GM21723 (cell line): ENCODE measurements around the gene TRAPPC11.

Experiments used
- ATAC-seq: cut with Tn5 transposase; IDR thresholded peaks from one replicate; pipeline ENCODE4 v1.9.1; 2021; ENCODE audit warnings: mild to moderate bottlenecking, moderate library complexity; ENCODE audit not compliant: unreplicated experiment

The TRAPPC11 gene

DNA sequence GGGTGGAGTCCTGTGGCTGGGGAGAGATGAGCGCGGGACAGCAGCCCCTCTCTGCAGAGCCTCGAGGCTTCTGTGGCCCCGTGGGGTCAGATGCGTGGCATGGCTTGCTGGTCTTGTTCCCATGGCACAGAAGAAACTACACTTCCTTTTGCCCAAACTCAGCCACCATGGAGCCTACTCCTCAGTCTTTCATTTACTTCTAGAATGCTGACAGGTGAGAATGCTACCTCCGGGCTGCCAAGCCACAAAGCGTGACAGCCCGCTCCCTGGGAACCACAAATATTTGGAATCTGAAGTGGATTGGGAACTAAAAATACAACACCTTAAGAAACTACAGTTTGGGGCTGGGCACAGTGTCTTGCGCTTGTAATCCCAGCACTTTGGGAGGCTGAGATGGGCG lies 98.0 kb downstream of the TRAPPC11 start:
- ATAC-seq, result no peak

DNA sequence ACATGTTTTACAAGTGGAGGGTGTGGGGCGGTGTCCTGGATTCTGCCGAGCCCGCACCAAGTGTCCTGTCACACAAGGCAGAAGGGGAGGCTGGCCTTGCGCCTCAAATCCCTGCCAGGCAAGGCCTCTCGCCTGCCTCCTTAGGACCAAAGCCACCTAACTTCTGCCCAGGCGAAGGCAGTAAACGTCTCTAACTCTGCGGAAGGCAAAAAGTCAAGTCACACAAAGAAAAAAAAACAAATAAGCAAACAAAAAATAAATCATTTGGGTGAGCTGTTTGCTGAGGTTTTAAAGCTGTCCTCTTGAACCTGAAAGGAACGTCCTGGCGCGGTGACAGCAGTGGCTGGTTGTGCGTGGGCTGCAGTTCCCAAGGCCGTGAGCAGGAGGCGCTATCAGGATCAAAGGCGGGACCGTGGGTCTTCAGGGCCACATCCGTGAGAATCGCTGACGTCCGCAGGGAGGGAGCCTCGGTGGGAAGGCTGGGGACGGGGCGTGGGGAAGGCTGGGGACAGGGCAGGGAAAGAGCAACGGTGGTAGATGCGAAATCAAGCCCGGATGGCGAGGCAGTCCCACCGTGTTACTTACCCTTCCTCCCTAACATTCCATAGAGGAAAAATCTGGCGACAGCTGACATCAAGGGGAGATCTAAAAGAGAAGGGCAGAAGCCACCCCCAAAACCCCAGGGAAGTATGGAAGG lies 99.1 kb downstream of the TRAPPC11 start:
- no peak for ATAC-seq

DNA sequence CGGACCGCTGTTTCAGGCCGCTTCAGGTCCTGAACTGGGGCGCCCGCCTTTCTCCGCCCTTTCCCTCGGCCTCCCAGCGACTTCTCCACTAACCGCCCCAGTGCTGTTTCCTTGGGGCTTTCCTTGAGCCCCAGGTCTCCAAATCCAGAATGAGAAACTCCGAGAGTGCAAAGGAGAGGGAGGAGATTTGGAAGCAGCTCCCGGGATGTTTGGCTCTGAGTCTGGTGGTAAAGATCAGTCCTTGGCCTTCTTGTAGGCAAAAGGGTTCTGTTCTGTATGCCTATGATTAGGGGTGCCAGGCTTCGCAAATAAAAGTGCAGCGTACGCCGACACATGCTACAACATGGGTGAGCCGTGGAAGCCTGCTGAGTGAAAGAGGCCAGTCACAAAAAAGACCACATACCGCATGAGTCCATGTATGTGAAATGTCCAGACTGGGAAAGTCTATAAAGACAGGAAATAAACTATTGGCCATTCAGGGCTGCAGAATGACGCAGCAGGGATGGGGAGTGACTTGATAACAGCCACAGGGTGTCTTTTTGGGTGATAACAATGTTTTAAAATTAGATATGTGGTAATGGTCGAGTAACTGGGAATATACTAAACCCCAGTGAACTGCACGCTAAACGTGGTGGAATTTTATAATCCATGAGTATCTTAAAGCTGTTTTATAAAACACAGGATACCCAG lies 99.8 kb downstream of the TRAPPC11 start:
- no peak for ATAC-seq

DNA sequence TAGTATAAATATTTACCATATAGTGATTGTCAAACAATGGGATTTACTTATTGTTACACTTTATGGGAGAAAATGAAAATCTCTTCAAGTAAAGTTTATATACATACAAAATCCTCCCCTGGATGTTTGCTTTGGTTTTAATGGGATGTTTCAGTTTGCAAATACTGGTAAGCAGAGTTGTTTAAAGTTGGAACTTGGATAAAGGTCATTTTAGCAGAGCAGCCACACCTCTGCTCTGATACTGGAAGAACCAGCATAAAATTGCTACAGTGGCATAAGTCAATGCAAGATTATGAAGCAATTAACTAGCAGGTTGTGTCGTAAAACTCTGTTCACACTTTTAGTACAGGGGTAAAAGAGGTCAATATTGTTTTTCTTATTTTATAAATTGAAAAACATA lies 101.2 kb downstream of the TRAPPC11 start:
- no peak for ATAC-seq
